Colonic mucosa (tissue), 4 donors: ENCODE results near the gene RPS17. TPM values are rescaled to one million over a fixed set of nuclear protein-coding genes. Genes with fewer than 3 reads are reported as not detected.

ENCODE experiments used
- DNase-seq: peaks from one replicate; pipeline ENCODE4 v3.0.0-alpha.2; 2020
- H3K27ac ChIP-seq: fragments of 200-600 bp; one replicate; pipeline ENCODE4 v1.8.0; 2021
- H3K27me3 ChIP-seq: fragments of 200-600 bp; one replicate; pipeline ENCODE4 v1.8.0; 2021
- H3K36me3 ChIP-seq: fragments of 200-600 bp; one replicate; pipeline ENCODE4 v1.8.0; 2021
- H3K4me1 ChIP-seq: fragments of 200-600 bp; one replicate; pipeline ENCODE4 v1.8.0; 2021; ENCODE audit warnings: mild to moderate bottlenecking
- H3K4me3 ChIP-seq: fragments of 200-600 bp; one replicate; pipeline ENCODE4 v1.8.0; 2021
- H3K9ac ChIP-seq, 2 donors: one replicate each; pipeline ENCODE4 v1.7.0; 2013; ENCODE audit warnings: control low read depth in 2 of 2, low read depth in 2 of 2, low read length in 2 of 2
- H3K9me3 ChIP-seq: fragments of 200-600 bp; one replicate; pipeline ENCODE4 v1.8.0; 2021
- intact Hi-C: fragments of 100-400 bp; cut with DNase I; formaldehyde crosslinking; loops from one replicate; pipeline ENCODE4 v1.14.1; 2022
- total RNA-seq, 2 donors: library from RNA; stranded (reverse); fragmentation: NEBNext Ultra II Directional in 1 of 2; extraction: Animal tissue kit (Norgen Biotek cat#: 25700) in 1 of 2; gene quantifications; one replicate each; pipeline ENCODE4 v1.2.1, GENCODE V29; 2021
- TF ChIP-seq, protein P1 (sequence below): fragments of 200-600 bp; IDR thresholded peaks from one replicate; pipeline ENCODE4 v1.8.0; 2022; ENCODE audit warnings: antibody characterized with exemption, mild to moderate bottlenecking
- donor health status: healthy.
- donor health status: DM: no; HTN: no; CAD: no.
- donor health status: DM: no; HTN: no; CAD: no.

The RPS17 gene
- total RNA-seq, 2 donors from 2014 or later = 909 to 1,247 TPM

DNA sequence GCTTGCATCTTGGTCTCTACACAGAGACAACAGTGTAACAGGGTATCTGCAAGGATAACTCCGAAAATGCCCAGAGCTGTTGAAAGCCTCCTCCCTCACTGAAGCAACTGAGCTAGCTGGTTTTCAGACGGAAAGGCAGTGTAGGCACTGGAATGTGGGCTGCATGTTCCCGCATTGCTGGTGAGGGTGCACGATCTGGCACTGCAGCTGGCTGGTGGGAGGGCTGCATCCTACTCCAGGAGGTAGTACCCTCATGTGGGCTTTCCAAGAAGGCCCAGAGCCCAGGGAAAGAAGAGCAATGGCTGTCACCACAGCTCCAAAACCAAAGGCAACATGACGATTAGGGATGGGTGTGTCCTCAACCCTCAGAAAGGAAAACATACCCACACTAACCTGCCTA lies 28.7 kb upstream of the RPS17 start:
- Histone ChIP-seq H3K4me1 (no peaks in the 10 kb centered on the region), H3K27ac (no peak overlapping the region), H3K27me3 (no peaks in the 10 kb centered on the region), H3K9me3 (no peaks in the 10 kb centered on the region), H3K9ac (no peak overlapping the region), H3K4me3 (no peak overlapping the region), H3K36me3 (no peaks in the 10 kb centered on the region)
- DNase-seq = no peak
- intact Hi-C loops = no loop called here
- TF ChIP-seq, protein P1, sequence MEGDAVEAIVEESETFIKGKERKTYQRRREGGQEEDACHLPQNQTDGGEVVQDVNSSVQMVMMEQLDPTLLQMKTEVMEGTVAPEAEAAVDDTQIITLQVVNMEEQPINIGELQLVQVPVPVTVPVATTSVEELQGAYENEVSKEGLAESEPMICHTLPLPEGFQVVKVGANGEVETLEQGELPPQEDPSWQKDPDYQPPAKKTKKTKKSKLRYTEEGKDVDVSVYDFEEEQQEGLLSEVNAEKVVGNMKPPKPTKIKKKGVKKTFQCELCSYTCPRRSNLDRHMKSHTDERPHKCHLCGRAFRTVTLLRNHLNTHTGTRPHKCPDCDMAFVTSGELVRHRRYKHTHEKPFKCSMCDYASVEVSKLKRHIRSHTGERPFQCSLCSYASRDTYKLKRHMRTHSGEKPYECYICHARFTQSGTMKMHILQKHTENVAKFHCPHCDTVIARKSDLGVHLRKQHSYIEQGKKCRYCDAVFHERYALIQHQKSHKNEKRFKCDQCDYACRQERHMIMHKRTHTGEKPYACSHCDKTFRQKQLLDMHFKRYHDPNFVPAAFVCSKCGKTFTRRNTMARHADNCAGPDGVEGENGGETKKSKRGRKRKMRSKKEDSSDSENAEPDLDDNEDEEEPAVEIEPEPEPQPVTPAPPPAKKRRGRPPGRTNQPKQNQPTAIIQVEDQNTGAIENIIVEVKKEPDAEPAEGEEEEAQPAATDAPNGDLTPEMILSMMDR = no peak

DNA sequence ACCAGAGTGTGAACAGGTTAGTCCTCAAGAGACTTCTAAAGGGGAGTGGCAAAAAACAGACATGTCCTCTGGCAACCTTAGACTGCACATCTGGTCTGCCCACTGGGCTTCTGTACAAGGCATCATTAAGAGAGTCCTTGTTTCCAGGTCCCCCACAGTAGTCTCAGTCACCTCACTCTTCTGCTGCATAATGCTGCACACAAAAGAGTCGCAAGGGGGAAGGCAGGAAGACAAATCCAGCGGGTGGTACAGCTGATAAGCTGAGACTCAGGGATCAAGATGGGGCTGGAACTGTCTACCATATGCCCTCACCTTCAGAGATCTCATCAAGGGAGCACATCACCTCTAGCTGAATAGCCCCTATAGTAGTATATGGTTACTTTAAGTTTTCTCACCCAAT lies 27.4 kb upstream of the RPS17 start:
- H3K36me3 ChIP-seq = no peaks in the 10 kb centered on the region
- H3K27ac ChIP-seq = no peak overlapping the region
- intact Hi-C loops = no loop called here
- H3K4me1 ChIP-seq = no peaks in the 10 kb centered on the region
- H3K9ac ChIP-seq = no peak overlapping the region
- TF ChIP-seq, protein P1 = no peak
- no peak for DNase-seq
- H3K27me3 ChIP-seq = no peaks in the 10 kb centered on the region
- H3K4me3 ChIP-seq = no peak overlapping the region
- no peaks in the 10 kb centered on the region for H3K9me3 ChIP-seq

DNA sequence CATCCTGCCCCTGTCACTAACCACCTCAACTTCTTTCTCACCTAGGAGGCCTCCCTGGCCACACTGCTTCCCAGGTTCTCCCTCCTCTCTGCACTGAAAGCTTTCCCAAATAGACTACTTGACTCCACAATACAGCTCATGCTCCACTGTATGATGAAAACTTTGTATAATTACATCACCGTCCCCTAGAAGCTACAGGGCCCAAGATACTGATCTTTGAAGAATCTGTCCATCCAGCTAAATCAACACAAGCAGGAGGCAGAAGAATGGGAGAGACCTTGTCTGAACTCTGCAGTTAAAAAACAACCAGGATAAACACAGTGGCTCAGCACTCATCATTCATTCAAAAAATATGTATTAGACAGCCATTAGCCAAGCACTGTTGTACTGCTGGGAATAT lies 26.4 kb upstream of the RPS17 start:
- DNase-seq = no peak
- no peak overlapping the region for H3K4me3 ChIP-seq
- H3K9ac ChIP-seq = no peak overlapping the region
- H3K27me3 ChIP-seq = no peaks in the 10 kb centered on the region
- no peaks in the 10 kb centered on the region for H3K4me1 ChIP-seq
- no peaks in the 10 kb centered on the region for H3K36me3 ChIP-seq
- TF ChIP-seq, protein P1 = no peak
- no peaks in the 10 kb centered on the region for H3K9me3 ChIP-seq
- intact Hi-C loops = no loop called here
- no peak overlapping the region for H3K27ac ChIP-seq

DNA sequence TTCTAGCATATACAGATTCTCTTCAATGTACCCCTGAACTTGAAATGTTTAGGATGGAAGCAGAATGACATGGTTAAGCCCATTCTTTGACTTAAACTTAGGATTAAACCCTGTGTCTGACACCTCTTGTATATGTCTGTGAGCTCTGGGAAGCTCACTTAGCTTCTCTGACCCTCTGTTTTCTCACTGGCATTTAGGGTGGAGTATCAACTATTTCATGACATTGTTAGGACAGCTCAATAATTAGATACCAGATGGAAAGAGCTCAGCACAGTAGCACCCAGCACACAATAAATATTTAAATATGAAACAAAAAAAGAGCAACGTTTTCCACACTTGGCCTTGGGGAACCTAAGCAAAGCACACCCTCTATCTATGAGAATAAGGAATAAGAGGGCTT lies 18.2 kb upstream of the RPS17 start:
- Histone ChIP-seq H3K9ac (no peak overlapping the region), H3K27ac (no peak overlapping the region), H3K9me3 (no peaks in the 10 kb centered on the region), H3K4me1 (no peaks in the 10 kb centered on the region), H3K27me3 (no peaks in the 10 kb centered on the region), H3K36me3 (no peaks in the 10 kb centered on the region), H3K4me3 (no peak overlapping the region)
- TF ChIP-seq, protein P1 = no peak
- DNase-seq = no peak
- intact Hi-C loops = no loop called here

DNA sequence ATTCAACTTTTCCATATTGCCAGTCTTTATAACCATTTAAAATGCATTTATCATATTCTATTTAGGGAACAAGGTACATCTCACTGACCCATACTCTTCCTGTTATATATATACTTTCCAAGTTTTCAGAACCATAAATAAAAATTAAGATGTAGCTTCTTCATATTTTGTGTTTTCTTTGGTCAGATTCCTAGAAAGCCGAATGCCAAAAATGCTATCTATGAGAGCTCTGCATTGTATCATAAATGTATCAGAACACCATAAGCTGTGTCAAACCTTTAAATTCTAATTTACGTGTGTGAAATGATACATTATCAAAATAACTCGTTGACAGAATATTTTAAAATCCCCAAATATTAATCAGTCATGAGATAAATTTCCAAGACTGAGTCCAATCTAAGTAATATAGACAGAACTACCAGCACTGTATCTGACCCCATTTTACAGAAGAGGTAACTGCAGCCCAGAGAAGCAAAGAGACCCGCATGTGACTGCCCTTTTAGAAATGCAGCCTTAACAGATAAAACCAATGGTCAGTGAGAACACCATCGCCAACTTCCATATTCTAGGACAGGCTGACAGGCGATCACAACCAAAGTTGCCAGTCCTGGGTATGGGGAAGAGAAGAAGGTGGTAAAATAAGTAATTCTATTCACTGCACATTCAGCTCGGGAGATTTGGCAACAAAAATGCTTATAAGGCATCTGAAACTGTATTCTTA lies 16.2 kb upstream of the RPS17 start:
- Histone ChIP-seq H3K27ac (no peak overlapping the region), H3K4me3 (no peak overlapping the region), H3K9ac (no peak overlapping the region), H3K4me1 (no peaks in the 10 kb centered on the region), H3K36me3 (no peaks in the 10 kb centered on the region), H3K9me3 (no peaks in the 10 kb centered on the region), H3K27me3 (no peaks in the 10 kb centered on the region)
- no peak for DNase-seq
- intact Hi-C loops = no loop called here
- TF ChIP-seq, protein P1 = no peak
